Panc1 (cell line): ENCODE data around the gene VEZF1.

Source experiments
- CTCF ChIP-seq: fragments of 450-650 bp; IDR thresholded peaks from 2 replicates; pipeline ENCODE4 v1.5.1; 2017; ENCODE audit warnings: mild to moderate bottlenecking
- POLR2AphosphoS5 ChIP-seq: IDR thresholded peaks from 2 replicates; pipeline ENCODE4 v1.6.1; 2012; ENCODE audit warnings: mild to moderate bottlenecking, low read depth, low read length, moderate library complexity
- REST ChIP-seq, 2 experiments: IDR thresholded peaks; 2 replicates each; pipeline ENCODE4 v1.6.1; 2011 to 2012; ENCODE audit warnings: low read depth in 2 of 2, control low read depth in 1 of 2, low read length in 1 of 2, mild to moderate bottlenecking in 1 of 2, moderate library complexity in 1 of 2; ENCODE audit not compliant: insufficient read depth in 1 of 2
- SIN3A ChIP-seq: IDR thresholded peaks from 2 replicates; pipeline ENCODE4 v1.6.1; 2012; ENCODE audit warnings: low read depth, mild to moderate bottlenecking, low read length, moderate library complexity, borderline replicate concordance; ENCODE audit not compliant: insufficient read depth
- TCF7L2 ChIP-seq: IDR thresholded peaks from 2 replicates; pipeline ENCODE4 v1.6.1; 2011; ENCODE audit warnings: mild to moderate bottlenecking, low read depth, low read length, inconsistent platforms

- no peak for TF ChIP-seq CTCF
- TF ChIP-seq TCF7L2: no peak
- TF ChIP-seq POLR2AphosphoS5: no peak
- TF ChIP-seq SIN3A: no peak
- no peak for TF ChIP-seq REST (IDR thresholded peaks at IDR 0.05; ENCODE audit: insufficient read depth in 1 of 2, low read depth in 2 of 2, low read length in 1 of 2)
Observed at GRCh38 chr17:57984261-57984890, 3.7 kb downstream of the VEZF1 start.
